ENCODE measurements around the gene THRB.

THRB gene

DNA sequence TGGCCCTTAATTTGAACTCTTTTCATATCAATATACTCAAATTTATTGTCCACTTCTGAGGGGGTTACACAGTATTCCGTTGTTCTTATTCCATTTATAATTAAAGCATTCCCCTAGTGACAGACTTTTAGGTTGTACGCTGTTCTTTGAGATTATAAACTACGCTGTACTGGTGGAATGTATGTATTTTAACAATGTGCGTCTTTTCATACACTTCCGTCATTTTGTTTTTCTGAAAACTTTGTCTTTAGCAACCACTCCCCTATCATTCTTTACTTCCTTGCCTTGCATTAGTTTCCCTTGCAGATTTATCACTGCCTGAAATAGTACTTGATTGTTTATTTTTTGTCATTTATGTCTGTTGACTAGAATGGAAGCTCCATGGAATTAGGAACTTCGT lies 137.0 kb downstream of the THRB start:
- H3K36me3 Mint-ChIP-seq, result no peaks in the 10 kb centered on the region
- H3K4me1 Mint-ChIP-seq, result no peaks in the 10 kb centered on the region
- no peak for ATAC-seq
- DNase-seq (ENCODE audit: low spot score in 2 of 2), result no peak
- H3K27ac Mint-ChIP-seq, result no peak overlapping the region
- peaks cover 12% of the 10 kb centered on the region for H3K9me3 Mint-ChIP-seq
- H3K4me3 Mint-ChIP-seq, result no peak overlapping the region

DNA sequence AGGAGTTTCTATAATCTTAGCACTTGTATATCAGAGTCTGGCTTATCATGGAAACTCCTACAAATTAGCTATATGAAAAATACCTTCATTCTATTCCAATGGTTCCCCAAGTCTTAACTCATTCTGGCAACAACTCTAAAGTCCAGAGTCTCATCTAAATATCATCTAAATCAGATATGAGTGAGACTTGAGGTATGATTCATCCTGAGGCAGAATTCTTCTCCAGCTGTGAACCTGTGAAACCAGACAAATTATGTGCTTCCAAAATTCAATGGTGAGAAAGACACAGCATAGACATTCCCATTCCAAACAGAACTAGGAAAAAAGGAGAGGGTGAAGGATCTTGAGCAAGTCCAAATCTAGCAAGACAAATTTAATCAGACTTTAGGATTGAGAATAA lies 138.8 kb downstream of the THRB start:
- ATAC-seq, result no peak

DNA sequence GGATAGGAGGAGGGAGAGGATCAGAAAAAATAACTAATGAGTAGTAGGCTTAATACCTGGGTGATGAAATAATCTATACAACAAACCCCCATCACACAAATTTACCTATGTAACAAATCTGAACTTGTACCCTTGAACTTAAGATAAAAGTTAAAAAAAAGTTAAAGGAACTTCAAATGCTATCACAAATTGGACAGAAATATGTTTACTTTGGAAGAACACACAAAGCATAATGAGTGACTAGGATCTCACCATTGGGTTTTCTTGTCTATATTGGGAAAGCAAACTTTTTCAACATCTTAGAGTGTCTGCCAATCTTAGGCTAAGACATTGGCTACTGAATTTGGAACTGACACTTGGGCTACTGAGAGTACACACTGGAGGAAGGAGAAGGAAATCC lies 140.4 kb downstream of the THRB start:
- Mint-ChIP-seq H3K4me1 (no peaks in the 10 kb centered on the region), H3K4me3 (no peak overlapping the region), H3K9me3 (peaks cover 9% of the 10 kb centered on the region), H3K36me3 (no peaks in the 10 kb centered on the region), H3K27ac (no peak overlapping the region)
- DNase-seq (ENCODE audit: low spot score in 2 of 2) (no peak), ATAC-seq (no peak)

More for the DNA sequence above, 138.8 kb downstream of the THRB start:
- Mint-ChIP-seq H3K4me1 (no peaks in the 10 kb centered on the region), H3K36me3 (no peaks in the 10 kb centered on the region), H3K9me3 (peaks cover 9% of the 10 kb centered on the region), H3K4me3 (no peak overlapping the region), H3K27ac (no peak overlapping the region)
- DNase-seq (ENCODE audit: low spot score in 2 of 2), result no peak

DNA sequence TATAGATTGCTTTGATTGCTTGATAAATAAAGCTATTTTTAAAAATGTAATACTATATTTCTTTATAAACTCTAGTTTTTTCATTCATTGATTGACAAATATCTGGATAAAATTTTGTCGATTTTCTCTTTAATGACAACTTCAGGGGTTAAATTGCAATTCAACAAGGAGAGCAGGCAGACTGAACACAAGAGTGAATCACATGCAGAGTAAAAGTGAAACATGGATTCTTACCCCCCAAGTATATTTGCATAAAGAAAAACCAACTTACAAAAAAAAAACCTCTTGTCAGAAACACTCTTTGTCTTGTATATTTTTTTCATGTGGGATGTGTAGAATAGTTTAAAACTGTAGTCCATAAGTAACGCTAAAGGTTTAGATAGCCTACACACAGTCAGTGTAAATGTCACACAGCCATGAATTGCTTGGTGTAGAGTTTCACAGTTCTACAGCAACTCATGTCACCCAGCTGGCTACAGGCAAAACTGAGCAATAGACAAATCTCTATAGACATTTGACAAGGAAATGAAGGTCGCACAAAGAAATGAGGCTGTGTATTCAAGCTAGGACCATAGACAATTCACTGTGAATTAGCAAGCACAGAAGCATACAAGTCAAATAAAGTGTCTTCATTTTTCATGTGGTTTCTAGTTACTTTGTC lies 141.6 kb downstream of the THRB start:
- peaks cover 5% of the 10 kb centered on the region for H3K9me3 Mint-ChIP-seq
- DNase-seq (ENCODE audit: low spot score in 2 of 2) (no peak), ATAC-seq (no peak)
- no peak overlapping the region for H3K4me3 Mint-ChIP-seq
- no peaks in the 10 kb centered on the region for H3K4me1 Mint-ChIP-seq
- H3K27ac Mint-ChIP-seq, result no peak overlapping the region
- H3K36me3 Mint-ChIP-seq, result no peaks in the 10 kb centered on the region

DNA sequence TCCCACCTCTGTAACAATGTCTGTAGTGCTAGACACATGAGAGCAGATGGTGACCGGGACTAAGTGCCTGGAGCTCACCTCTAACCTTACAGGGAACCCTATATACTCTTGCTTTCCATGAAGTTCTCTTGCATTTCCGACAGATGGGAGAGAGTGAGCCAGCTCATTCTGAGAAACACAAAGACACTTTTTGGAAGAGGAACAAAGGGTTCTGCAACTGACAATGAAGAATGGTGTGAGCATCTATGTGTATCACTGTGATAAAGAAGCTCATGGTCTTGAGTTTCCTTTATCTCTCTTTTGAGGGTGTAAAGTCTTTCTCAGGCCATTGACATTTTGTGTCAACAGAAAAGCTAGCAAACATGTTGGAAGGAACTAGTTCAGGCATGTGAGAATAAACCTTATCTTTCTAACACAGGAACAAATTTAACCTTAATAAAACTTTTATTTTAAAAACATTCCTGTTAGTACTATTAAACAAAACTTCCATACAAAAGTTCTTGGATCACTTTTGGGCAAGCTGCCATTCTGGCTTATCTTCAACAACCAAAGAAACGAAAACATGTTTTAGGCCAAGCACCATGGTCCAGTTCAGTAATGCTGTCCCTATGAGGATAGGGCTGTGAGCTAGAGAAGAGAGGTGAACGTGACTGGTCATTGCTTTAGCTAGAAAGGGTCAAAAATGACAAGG lies 142.7 kb downstream of the THRB start:
- Mint-ChIP-seq H3K36me3 (no peaks in the 10 kb centered on the region), H3K4me3 (no peak overlapping the region), H3K9me3 (peaks cover 5% of the 10 kb centered on the region), H3K27ac (no peak overlapping the region), H3K4me1 (no peaks in the 10 kb centered on the region)
- DNase-seq (ENCODE audit: low spot score in 2 of 2) (no peak), ATAC-seq (no peak)

DNA sequence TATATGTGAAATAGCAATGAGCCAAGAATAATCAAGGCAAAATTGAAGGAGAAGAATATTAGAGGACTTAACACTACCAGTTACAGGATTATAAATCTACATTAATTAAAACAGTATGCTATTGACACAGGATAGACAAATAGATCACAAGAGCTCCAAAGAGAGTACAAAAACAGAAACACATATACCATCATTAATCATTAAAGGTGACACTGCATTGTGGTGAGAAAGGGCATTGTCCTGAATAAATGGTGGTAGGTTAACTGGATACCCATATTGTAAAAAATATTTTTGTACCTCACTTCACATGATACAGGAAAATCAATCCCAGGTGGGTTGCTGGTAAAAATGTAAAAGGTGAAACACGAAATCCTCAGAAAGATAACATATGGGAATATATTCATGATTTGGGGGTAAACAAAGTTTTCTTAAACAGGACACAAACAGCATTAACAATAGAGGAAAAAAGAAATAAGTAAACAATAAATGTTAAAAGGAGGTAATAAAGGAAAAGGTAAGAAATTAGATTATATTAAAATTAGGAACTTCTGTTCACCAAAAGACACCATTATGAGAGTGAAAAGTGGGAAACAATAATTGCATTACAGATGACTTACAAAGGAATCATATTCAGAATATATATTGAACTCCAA lies 145.2 kb downstream of the THRB start:
- Mint-ChIP-seq H3K36me3 (no peaks in the 10 kb centered on the region), H3K9me3 (peaks cover 2% of the 10 kb centered on the region), H3K27ac (no peak overlapping the region), H3K4me3 (no peak overlapping the region), H3K4me1 (no peaks in the 10 kb centered on the region)
- DNase-seq (ENCODE audit: low spot score in 2 of 2), result no peak
- no peak for ATAC-seq

DNA sequence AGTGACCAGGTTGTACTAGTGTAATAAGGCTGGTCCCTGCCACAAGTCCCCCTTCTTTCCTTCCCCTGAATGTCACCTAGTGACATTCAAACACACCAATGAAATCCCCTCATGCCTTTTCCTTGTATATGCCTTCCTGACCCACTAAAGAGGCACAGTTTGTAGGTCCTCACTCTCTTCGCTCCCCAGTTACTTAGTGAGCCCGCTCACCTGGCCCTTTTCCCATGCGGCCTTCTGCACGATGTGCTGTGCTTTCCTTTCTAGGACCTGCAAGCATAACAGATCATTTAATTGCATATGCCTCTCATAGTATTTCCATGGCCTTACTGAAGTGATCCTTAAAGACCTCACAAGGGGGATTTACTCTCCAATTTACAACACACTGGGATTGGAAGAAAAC lies 146.3 kb downstream of the THRB start:
- Mint-ChIP-seq H3K4me3 (no peak overlapping the region), H3K36me3 (no peaks in the 10 kb centered on the region), H3K4me1 (no peaks in the 10 kb centered on the region), H3K27ac (no peak overlapping the region), H3K9me3 (no peaks in the 10 kb centered on the region)
- DNase-seq (ENCODE audit: low spot score in 2 of 2), result no peak
- no peak for ATAC-seq

DNA sequence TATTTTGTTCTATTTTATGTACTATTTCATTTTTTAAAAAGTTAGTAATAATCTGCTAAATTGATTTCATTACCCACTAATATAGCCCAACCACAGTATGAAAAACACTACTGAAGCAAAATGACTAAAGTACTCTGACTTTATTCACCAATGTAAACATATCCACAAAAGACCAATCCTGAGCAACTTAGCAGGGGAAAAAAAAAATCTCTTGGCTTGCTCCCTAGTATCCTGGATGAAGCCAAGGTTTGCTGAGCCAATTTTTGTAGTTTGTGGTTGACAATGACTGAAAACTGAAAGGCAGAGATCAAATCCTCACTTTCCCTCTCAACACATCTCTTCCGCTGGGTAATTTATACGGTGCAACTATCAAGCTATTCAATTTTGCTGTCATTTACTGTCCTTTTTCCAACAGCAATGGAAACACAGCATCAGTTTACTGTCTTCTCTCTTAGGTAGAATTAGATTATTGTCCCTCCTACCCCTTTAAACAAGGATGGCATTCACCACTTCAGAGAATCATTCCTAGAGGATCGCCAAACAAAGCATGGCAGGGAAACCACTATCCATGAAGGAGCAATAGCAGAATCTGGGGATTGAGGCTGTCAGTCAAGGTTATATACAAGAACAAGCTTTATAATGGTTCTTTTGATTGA lies 149.7 kb downstream of the THRB start:
- Mint-ChIP-seq H3K9me3 (no peaks in the 10 kb centered on the region), H3K27ac (no peak overlapping the region), H3K36me3 (no peaks in the 10 kb centered on the region), H3K4me3 (no peak overlapping the region), H3K4me1 (no peaks in the 10 kb centered on the region)
- ATAC-seq (no peak), DNase-seq (ENCODE audit: low spot score in 2 of 2) (no peak)

DNA sequence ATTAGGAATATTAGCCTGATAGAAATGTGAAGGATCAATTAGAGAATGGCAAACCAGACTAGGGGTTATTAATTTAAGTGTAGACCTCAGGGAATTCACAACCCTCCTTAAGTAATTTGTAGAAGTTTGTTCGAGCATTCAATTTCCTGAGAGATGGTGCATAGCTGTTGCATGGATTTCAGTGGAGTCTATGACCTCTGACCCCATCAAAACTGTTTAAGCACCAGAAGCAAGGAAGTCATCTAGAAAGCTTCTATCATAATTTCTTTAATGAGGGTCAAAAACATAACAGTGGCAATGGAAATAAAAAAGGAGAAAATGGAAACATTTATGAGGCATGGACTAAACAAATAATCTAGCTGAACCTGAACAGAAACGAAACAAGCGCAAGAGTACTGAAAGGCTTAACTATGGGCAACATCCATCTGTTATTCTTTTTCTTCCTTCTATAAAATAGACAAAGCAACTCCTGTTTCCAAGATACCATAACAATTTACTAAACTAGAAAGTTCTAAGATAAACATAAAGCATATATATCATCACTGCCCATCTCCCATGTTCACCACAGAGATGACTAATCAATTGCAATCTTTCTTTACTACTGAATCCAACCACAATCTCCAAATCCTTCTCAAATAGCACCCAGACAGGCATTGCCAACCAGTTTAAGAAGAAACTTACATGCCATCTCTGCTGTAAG lies 151.4 kb downstream of the THRB start:
- DNase-seq (ENCODE audit: low spot score in 2 of 2) (no peak), ATAC-seq (no peak)
- Mint-ChIP-seq H3K9me3 (no peaks in the 10 kb centered on the region), H3K4me3 (no peak overlapping the region), H3K36me3 (no peaks in the 10 kb centered on the region), H3K4me1 (no peaks in the 10 kb centered on the region), H3K27ac (no peak overlapping the region)

DNA sequence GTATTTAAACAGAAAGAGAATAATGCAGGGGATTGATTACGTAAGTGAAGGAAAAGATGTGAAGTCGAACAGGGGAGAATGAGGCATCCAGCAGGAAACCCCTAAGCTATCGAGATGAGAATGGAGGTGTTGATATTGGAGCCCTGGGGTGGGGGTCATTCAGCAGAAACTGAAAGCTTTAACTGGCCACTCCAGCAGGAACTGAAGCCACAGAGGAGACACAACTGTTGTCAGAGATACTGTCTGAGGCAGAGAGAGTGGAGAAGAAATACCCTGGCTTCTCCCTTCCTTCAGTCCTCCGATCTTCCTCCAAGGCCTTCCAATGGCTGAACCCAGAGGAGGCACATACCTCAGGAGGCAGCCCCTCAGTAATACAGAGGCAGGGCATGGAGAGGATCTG lies 152.4 kb downstream of the THRB start:
- H3K4me3 Mint-ChIP-seq, result no peak overlapping the region
- H3K4me1 Mint-ChIP-seq, result no peaks in the 10 kb centered on the region
- no peaks in the 10 kb centered on the region for H3K36me3 Mint-ChIP-seq
- no peak for DNase-seq (ENCODE audit: low spot score in 2 of 2)
- no peak overlapping the region for H3K27ac Mint-ChIP-seq
- ATAC-seq, result no peak
- H3K9me3 Mint-ChIP-seq, result no peaks in the 10 kb centered on the region

DNA sequence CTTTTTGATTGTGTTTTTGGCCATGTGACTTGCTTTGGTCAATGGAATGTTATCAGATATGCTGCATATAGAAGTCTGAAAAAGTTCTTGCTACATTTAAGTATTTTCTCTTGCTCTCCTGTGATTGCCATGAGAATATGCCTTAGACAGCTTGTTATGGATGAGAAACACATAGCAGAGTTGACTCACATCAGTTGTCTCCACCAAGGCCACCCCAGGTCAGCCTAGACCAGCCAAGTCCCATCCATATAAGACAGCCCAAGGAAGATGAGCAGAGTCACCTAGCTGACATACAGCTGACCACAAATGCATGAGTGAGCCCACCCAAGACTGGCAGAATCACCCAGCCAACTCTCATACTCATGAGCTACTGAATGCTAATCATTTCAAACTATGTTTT lies 153.0 kb downstream of the THRB start:
- Mint-ChIP-seq H3K36me3 (no peaks in the 10 kb centered on the region), H3K9me3 (no peaks in the 10 kb centered on the region), H3K27ac (no peak overlapping the region), H3K4me3 (no peak overlapping the region), H3K4me1 (no peaks in the 10 kb centered on the region)
- ATAC-seq (no peak), DNase-seq (ENCODE audit: low spot score in 2 of 2) (no peak)

DNA sequence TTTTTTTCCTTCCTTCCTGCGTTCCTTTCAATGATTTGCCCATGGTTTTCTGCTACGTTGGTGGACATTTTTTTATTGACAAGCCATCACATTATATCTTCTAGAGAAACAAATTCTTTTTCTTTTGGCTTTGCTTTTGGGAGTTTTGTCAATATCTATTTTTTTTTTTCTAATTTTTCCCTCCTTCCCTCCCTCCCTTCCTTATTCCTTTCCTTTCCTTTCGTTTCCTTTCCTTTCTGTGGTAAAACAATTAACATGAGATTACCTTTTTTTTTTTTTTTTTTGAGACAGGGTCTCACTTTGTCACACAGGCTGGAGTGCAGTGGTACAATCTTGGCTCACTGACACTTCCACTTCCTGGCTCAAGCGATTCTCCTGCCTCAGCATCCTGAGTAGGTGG lies 153.7 kb downstream of the THRB start:
- H3K36me3 Mint-ChIP-seq, result no peaks in the 10 kb centered on the region
- no peak overlapping the region for H3K4me3 Mint-ChIP-seq
- ATAC-seq (no peak), DNase-seq (ENCODE audit: low spot score in 2 of 2) (no peak)
- H3K9me3 Mint-ChIP-seq, result no peaks in the 10 kb centered on the region
- H3K4me1 Mint-ChIP-seq, result no peaks in the 10 kb centered on the region
- H3K27ac Mint-ChIP-seq, result no peak overlapping the region

DNA sequence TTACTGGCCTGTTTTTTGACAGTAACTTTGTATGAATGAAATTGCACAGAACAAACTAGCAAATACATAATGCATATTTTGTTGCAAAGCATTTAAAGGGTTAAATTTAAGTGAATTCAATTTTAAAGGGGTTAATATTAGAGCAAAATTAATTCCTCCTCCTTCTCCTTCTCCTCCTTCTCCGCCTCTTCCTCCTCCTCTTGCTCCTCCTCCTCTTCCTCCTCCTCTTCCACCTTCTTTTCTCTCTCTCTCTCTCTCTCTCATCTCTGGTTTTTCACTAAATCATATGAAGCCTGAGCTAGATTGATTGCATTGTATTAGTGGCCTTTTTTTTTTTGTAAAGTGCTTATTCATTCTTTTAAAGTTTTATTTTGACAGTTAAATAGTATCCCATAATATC lies 154.5 kb downstream of the THRB start:
- Mint-ChIP-seq H3K27ac (no peak overlapping the region), H3K4me3 (no peak overlapping the region), H3K4me1 (no peaks in the 10 kb centered on the region), H3K9me3 (no peaks in the 10 kb centered on the region), H3K36me3 (no peaks in the 10 kb centered on the region)
- DNase-seq (ENCODE audit: low spot score in 2 of 2) (no peak), ATAC-seq (no peak)

DNA sequence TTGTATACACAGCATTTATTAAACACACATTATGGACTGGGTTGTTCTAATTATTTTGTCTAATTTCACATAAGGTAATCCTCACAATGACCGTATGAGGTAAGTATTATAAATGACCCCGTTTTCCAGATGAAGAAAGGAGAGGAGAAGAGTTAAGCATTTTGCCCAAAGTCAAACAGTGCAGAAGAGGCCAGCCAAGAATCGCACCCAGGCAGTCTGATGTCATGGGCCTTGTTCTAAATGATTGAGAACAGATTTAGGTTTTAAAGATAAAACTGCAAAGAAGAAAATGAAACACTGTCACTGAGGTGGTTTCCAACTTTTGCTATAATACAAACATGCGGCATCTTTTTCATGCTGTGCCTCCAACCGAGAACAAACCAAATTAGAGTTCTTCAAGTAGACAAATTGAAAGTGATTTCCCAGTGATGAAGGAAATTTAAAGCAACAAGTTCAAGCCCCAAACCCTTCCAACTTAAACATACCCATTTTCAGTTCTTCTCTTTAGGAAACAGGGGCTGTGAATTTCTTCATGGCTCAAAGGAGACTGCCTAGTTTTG lies 155.3 kb downstream of the THRB start:
- ATAC-seq (no peak), DNase-seq (ENCODE audit: low spot score in 2 of 2) (no peak)
- Mint-ChIP-seq H3K4me1 (no peaks in the 10 kb centered on the region), H3K27ac (no peak overlapping the region), H3K36me3 (no peaks in the 10 kb centered on the region), H3K4me3 (no peak overlapping the region), H3K9me3 (no peaks in the 10 kb centered on the region)

Data from stimulated activated effector memory CD8-positive, alpha-beta T cell treated with anti-CD3 and anti-CD28 coated beads, Interleukin-12 subunit alpha, Interleukin-12 subunit beta, amount 100 ng/mL, for 72 hours (primary cell).